Measurements from ENCODE around the gene DDI2.

The DDI2 gene

GRCh38 chr1:15620902-15621682 is 3.8 kb downstream of the DDI2 start:
- FAIRE-seq (no peak), DNase-seq (ENCODE audit: insufficient read length, low spot score) (no peak)
- no peak for TF ChIP-seq CTCF (IDR thresholded peaks at IDR 0.05; ENCODE audit: insufficient read depth, missing control alignments)

- no peak for TF ChIP-seq CTCF (IDR thresholded peaks at IDR 0.05; ENCODE audit: insufficient read depth, missing control alignments)
- DNase-seq (ENCODE audit: insufficient read length, low spot score) (no peak), FAIRE-seq (no peak)
Observed at GRCh38 chr1:15621975-15622374, 4.7 kb downstream of the DDI2 start.

- no peak for FAIRE-seq
- no peak for DNase-seq (ENCODE audit: insufficient read length, low spot score)
- no peak for TF ChIP-seq CTCF (IDR thresholded peaks at IDR 0.05; ENCODE audit: insufficient read depth, missing control alignments)
Observed at GRCh38 chr1:15622712-15623373, 5.6 kb downstream of the DDI2 start.

- DNase-seq (ENCODE audit: insufficient read length, low spot score): no peak
- no peak for FAIRE-seq
- no peak for TF ChIP-seq CTCF (IDR thresholded peaks at IDR 0.05; ENCODE audit: insufficient read depth, missing control alignments)
Observed at GRCh38 chr1:15623435-15623834, 6.2 kb downstream of the DDI2 start.

GRCh38 chr1:15624133-15624714 is 7.0 kb downstream of the DDI2 start:
- FAIRE-seq (no peak), DNase-seq (ENCODE audit: insufficient read length, low spot score) (no peak)
- TF ChIP-seq CTCF (IDR thresholded peaks at IDR 0.05; ENCODE audit: insufficient read depth, missing control alignments): no peak

GRCh38 chr1:15625056-15625917 is 8.0 kb downstream of the DDI2 start:
- no peak for FAIRE-seq
- no peak for DNase-seq (ENCODE audit: insufficient read length, low spot score)
- TF ChIP-seq CTCF (IDR thresholded peaks at IDR 0.05; ENCODE audit: insufficient read depth, missing control alignments): no peak

Data from D721Med (cell line).